GM18526 (cell line): ENCODE results near the gene PARP2.

Experiments used
- POLR2A ChIP-seq: IDR thresholded peaks from 3 replicates; pipeline ENCODE4 v1.6.1; 2011; ENCODE audit not compliant: insufficient read length; ENCODE audit errors: extremely low read depth

The PARP2 gene

DNA sequence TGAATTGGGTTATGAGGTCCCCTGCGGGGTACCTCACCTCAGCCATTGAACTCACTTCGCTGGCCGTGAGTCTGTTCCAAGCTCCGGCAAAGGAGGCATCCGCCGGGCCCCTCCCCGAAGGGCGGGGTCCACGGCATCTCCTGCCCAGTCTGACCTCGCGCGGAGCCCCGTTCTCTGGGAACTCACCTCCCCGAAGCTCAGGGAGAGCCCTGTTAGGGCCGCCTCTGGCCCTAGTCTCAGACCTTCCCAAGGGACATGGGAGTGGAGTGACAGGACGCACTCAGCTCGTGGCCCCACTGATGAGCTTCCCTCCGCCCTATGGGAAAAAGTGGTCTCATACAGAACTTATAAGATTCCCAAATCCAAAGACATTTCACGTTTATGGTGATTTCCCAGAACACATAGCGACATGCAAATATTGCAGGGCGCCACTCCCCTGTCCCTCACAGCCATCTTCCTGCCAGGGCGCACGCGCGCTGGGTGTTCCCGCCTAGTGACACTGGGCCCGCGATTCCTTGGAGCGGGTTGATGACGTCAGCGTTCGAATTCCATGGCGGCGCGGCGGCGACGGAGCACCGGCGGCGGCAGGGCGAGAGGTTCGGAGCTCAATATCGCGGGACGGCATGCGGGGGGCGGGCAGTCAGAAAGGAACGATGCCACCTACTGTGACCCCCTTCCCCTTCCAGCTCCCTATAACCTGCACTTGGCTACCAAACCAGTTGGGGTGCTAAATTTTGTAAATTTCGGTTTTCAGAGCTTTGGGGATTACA lies at the start of gene PARP2:
Gene PARP2, plus strand, starts transcription at position 544 of the 770 bp plus-strand sequence. Its CDS starts 7 bp downstream, at position 551.
- TF ChIP-seq POLR2A, result peak; percentile 99

DNA sequence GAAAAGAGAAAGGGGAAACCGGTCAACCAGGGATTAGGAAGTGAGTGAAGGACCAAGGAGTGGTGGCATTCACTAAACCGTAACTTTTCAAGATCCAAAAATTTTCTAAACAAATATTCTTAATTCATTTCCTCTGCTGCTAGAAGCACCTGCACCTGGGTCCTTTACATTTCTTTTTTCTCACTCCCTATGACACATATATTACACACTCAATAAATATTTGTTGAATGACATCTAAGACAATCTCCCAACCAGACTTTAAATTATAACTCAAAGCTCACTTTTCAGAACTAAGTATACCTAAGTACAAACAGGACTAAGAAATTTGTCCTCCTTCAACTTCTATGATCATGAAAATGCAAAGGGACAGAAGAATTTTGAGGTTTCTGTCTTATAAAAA lies 48.8 kb upstream of the PARP2 start:
- TF ChIP-seq POLR2A, result no peak

- no peak for TF ChIP-seq POLR2A
Measured at GRCh38 chr14:20295067-20295466, 48.4 kb upstream of the PARP2 start.

DNA sequence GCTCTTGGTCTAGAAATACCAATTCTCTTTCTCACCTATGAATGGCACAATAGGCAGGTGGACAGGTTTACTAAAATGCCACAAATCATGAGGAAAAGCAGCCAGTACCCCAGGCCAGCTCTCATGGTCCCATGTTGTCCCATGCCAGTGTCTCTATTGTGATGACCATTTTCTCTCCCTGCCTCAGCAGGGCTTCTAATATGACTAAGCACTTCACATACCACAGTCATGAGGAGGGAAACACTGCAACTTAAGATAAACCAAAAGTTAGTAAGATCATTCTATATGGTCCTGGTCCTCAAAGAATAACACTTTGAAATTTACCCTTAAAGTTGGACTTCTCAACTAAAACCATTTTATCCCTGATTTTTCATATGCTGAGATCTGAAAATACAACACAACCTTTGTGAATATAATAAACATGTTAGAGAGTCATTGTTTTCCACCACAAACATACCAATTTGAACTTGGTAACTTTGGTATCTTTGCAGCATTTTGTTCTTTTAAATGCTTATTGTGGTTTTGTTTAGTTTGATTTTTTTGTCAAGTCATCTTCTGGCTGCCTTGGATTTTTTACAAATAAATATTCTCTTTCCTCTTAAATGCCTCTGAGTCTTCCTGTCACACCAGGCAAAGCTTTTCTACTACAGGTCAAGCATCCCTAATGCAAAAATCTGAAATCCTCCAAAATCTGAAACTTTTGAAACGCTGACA lies 41.2 kb upstream of the PARP2 start:
- no peak for TF ChIP-seq POLR2A

GRCh38 chr14:20305265-20306078 lies 38.0 kb upstream of the PARP2 start, which contains the start of gene TTC5:
Gene TTC5 (minus strand): TSS chr14:20305951. CDS start chr14:20305937, 14 bp downstream.
- no peak for TF ChIP-seq POLR2A

DNA sequence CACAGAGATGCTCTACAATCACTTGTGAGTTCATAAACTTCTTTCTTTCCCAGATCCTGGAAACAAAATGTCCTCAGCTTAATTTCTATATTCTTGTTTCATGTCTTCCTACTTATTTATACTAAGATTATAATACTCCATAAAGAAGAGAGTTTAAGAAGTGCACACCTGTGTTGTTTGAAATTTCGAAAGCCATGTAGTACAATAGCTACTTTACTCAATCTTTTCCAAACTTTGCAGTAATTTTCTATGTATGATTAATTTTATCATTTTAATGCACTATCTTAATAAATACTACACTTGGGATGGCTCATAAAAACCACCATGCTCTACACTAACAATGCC lies 37.4 kb upstream of the PARP2 start:
- TF ChIP-seq POLR2A, result no peak

DNA sequence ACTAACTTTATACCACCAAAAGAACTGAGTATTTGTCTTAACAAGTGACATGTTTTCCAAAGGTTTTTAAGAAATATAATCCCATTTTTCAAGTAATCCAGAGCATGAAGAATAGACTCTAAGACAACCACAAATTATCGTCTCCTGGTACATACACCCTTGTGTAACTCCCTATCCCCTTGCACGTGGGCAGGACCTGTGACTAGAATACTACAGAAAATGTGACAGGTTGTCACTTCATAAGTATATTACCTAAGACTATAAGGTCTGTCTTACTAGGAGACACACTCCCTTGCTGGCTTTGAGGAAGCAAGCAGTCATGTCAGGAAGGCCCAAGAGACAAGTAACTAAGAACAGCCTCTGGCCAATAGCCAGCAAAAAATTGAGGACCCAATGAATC lies 29.4 kb upstream of the PARP2 start:
- TF ChIP-seq POLR2A, result no peak

- no peak for TF ChIP-seq POLR2A
Measured at GRCh38 chr14:20317720-20318119, 25.7 kb upstream of the PARP2 start.

DNA sequence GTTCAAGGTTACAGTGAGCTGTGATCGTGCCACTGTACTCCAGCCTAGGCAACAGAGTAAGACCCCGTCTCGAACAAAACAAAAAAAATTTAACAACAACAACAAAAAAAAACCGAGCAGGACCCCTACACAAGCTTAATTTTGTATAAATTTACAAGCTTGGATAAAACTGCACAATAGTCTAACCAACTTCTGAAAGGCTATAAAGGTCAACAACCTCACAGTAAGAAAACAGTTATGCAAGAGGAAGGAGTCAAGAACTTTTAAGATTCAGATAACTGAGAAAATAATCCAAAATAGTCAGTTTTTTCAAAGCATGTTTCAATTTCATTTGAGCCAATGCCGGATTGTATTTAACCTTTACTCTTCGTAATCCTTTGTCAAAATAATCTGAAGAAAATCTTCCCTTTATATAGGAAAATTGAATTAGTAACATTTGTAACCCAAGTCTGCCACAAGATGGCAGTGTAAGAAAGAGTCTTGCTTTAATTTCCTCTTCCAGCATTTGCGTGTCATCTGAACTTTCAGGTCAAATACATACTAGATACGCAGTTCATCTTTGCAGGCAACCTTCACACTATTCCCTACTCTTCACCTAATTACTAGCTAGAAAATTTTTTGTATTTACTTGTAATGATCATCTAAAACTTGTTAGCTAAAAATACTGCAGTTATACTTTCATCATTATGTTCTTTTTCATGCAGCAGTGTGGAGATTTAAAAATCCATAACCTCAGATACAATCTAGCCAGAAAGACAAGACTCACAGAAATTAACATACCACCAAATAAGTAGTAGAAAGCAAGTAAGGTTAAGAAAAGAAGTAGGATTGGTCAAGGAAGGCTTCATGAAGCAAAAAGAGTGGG lies 16.2 kb upstream of the PARP2 start:
- TF ChIP-seq POLR2A, result no peak

DNA sequence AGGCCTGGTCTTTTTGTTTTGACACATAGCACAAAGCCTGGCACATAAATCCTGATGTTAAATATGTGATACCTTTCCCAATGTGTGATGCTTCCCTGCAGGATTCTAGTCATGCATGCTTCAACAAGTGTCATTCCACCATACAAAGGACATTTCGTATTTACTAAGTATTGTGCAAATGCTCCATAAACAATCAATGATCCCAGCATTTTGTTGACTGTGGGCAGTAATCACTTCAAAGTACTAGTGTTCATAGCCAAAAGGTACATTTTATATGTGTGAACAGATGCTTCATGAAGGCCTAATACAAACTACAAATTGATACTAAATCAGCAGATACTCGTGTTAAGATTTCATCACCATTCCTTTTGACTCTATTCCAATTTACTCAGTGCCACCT lies 14.7 kb upstream of the PARP2 start:
- no peak for TF ChIP-seq POLR2A

- TF ChIP-seq POLR2A, result no peak
Measured at GRCh38 chr14:20329355-20329754, 14.1 kb upstream of the PARP2 start.

- no peak for TF ChIP-seq POLR2A
Measured at GRCh38 chr14:20331053-20331613, 12.3 kb upstream of the PARP2 start.

DNA sequence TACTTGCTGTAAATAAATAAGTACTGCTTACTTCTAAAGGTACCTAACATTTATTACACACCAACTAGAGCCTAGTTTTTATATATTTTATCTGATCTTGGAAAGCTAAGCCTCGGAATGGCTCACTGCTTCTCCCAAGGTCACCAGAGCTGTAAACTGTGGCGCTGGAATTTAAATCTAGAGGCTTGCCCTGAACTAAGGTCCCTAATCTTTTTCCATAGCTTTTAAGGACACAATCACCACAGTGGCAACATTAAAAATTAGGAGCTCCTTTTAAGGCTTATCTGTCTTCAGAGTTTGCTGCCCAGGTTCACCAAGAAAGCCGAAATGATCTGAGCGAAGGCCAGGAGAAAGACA lies 11.0 kb upstream of the PARP2 start:
- no peak for TF ChIP-seq POLR2A

DNA sequence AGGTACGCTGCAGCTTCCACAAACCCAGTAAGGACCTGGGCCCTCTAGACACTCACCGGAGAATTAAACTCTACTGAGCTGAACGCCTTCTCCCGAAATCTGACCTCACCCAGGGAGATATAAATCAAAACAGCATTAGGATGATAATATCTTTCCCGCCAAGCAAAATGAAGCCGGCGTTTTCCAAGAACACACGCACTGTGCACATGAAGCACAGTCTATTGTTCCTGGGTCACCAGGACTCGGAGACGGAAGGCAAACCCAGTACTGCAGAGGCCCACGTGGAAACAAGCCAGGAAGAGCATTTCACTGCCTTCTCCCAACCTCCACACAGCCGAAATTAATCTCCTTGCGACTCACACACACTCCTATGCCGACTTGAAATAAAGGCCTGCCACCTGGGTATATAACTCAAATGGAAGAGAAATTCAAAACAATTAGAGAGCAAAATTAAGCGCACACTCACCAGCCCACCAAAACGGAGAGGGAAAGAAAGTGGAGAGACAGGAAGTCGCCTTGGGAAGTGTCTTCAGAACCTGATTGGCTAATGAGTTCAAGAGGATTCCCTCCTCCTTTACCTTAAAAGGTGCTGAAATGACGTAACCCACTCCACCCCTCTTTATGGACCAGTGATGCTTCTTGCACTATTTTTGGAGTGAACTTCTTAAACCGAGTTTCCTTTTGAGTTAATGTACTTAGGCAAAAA lies 10.5 kb upstream of the PARP2 start, which contains the start of gene CCNB1IP1:
Gene CCNB1IP1, minus strand, starts transcription at position 492 of the 706 bp plus-strand sequence. CDS start 16,756 bp downstream, outside the sequence.
- peak; percentile 42 for TF ChIP-seq POLR2A
